SK-N-SH treated with all-trans-retinoic acid at 6 μM for 48 hours (cell line): Measurements from ENCODE around the gene DHPS.

Experiments used
- ATAC-seq: fragments of 200-7000 bp; cut with Tn5 transposase; 3 replicates; pipeline ENCODE4 v1.9.1; 2020; ENCODE audit warnings: mild to moderate bottlenecking, moderate library complexity
- ARNTL ChIP-seq: fragments of 450-650 bp; formaldehyde crosslinking; IDR thresholded peaks from 2 replicates; pipeline ENCODE4 v1.5.0; 2020; ENCODE audit warnings: low read depth, mild to moderate bottlenecking, moderate library complexity, borderline replicate concordance
- BACH2 ChIP-seq: fragments of 250-450 bp; sonication (Bioruptor Pico); IDR thresholded peaks from 2 replicates; pipeline ENCODE4 v1.9.0; 2021; ENCODE audit warnings: mild to moderate bottlenecking, borderline replicate concordance
- CSDC2 ChIP-seq: fragments of 250-450 bp; sonication (Bioruptor Pico); IDR thresholded peaks from 2 replicates; pipeline ENCODE4 v1.5.0; 2020; ENCODE audit warnings: mild to moderate bottlenecking, moderate library complexity
- ESRRG ChIP-seq: fragments of 250-450 bp; sonication (Bioruptor Pico); IDR thresholded peaks from 2 replicates; pipeline ENCODE4 v1.6.1; 2021; ENCODE audit warnings: mild to moderate bottlenecking
- GLIS3 ChIP-seq: fragments of 250-450 bp; sonication (Bioruptor Pico); IDR thresholded peaks from 2 replicates; pipeline ENCODE4 v1.5.0; 2020; ENCODE audit warnings: mild to moderate bottlenecking, moderate library complexity
- ISL1 ChIP-seq: fragments of 250-450 bp; sonication (Bioruptor Pico); IDR thresholded peaks from 2 replicates; pipeline ENCODE4 v2.1.2; 2022; ENCODE audit warnings: mild to moderate bottlenecking, moderate library complexity
- OSR1 ChIP-seq: fragments of 250-450 bp; sonication (Bioruptor Pico); IDR thresholded peaks from 2 replicates; pipeline ENCODE4 v1.8.0; 2022; ENCODE audit warnings: moderate library complexity, mild to moderate bottlenecking, inconsistent platforms
- PPARA ChIP-seq: fragments of 250-450 bp; sonication (Bioruptor Pico); IDR thresholded peaks from 2 replicates; pipeline ENCODE4 v1.5.0; 2020; ENCODE audit warnings: mild to moderate bottlenecking, borderline replicate concordance
- RARB ChIP-seq: fragments of 250-450 bp; sonication (Bioruptor Pico); IDR thresholded peaks from 2 replicates; pipeline ENCODE4 v1.8.0; 2021; ENCODE audit warnings: mild to moderate bottlenecking, moderate library complexity
- SNAI2 ChIP-seq: fragments of 250-450 bp; sonication (Bioruptor Pico); IDR thresholded peaks from 2 replicates; pipeline ENCODE4 v1.5.0; 2020; ENCODE audit warnings: mild to moderate bottlenecking, moderate library complexity
- TCF4 ChIP-seq: fragments of 250-450 bp; sonication (Bioruptor Pico); IDR thresholded peaks from 2 replicates; pipeline ENCODE4 v1.8.0; 2021; ENCODE audit warnings: mild to moderate bottlenecking, moderate library complexity, borderline replicate concordance
- TOX ChIP-seq: fragments of 250-450 bp; sonication (Bioruptor Pico); IDR thresholded peaks from 2 replicates; pipeline ENCODE4 v1.8.0; 2021; ENCODE audit warnings: mild to moderate bottlenecking, moderate library complexity, borderline replicate concordance
- ZC3H10 ChIP-seq: fragments of 250-450 bp; sonication (Bioruptor Pico); IDR thresholded peaks from 2 replicates; pipeline ENCODE4 v1.5.1; 2021; ENCODE audit warnings: mild to moderate bottlenecking, moderate library complexity
- ZFP3 ChIP-seq: fragments of 250-450 bp; sonication (Bioruptor Pico); IDR thresholded peaks from 2 replicates; pipeline ENCODE4 v1.5.0; 2020; ENCODE audit warnings: mild to moderate bottlenecking, moderate library complexity
- ZFP30 ChIP-seq: fragments of 450-650 bp; formaldehyde crosslinking; IDR thresholded peaks from 2 replicates; pipeline ENCODE4 v1.5.0; 2022; ENCODE audit warnings: mild to moderate bottlenecking, moderate library complexity
- ZNF565 ChIP-seq: fragments of 450-650 bp; formaldehyde crosslinking; conservative IDR thresholded peaks from 2 replicates; pipeline ENCODE4 v1.5.0; 2020; ENCODE audit warnings: low read depth, mild to moderate bottlenecking, moderate library complexity
- ZNF70 ChIP-seq: fragments of 450-650 bp; formaldehyde crosslinking; IDR thresholded peaks from 2 replicates; pipeline ENCODE4 v1.5.0; 2020; ENCODE audit warnings: mild to moderate bottlenecking, moderate library complexity
- ZNF8 ChIP-seq: fragments of 450-650 bp; formaldehyde crosslinking; IDR thresholded peaks from 2 replicates; pipeline ENCODE4 v1.5.0; 2020; ENCODE audit warnings: mild to moderate bottlenecking, moderate library complexity
- TF ChIP-seq, protein P1 (sequence below): fragments of 250-450 bp; sonication (Bioruptor Pico); IDR thresholded peaks from 2 replicates; pipeline ENCODE4 v1.8.0; 2021; ENCODE audit warnings: low read depth, mild to moderate bottlenecking, moderate library complexity, borderline replicate concordance
- TF ChIP-seq, protein P2 (sequence below): fragments of 250-450 bp; sonication (Bioruptor Pico); IDR thresholded peaks from 2 replicates; pipeline ENCODE4 v1.8.0; 2020; ENCODE audit warnings: mild to moderate bottlenecking, moderate library complexity, borderline replicate concordance
- TF ChIP-seq, protein P3 (sequence below): fragments of 250-450 bp; sonication (Bioruptor Pico); IDR thresholded peaks from 2 replicates; pipeline ENCODE4 v1.5.1; 2021; ENCODE audit warnings: mild to moderate bottlenecking, moderate library complexity
- TF ChIP-seq, protein P4 (sequence below): fragments of 250-450 bp; sonication (Bioruptor Pico); IDR thresholded peaks from 2 replicates; pipeline ENCODE4 v1.5.0; 2020; ENCODE audit warnings: mild to moderate bottlenecking, moderate library complexity
- TF ChIP-seq, protein P5 (sequence below): fragments of 250-450 bp; sonication (Bioruptor Pico); IDR thresholded peaks from 2 replicates; pipeline ENCODE4 v1.5.1; 2020; ENCODE audit warnings: low read depth, mild to moderate bottlenecking, moderate library complexity

The DHPS gene

DNA sequence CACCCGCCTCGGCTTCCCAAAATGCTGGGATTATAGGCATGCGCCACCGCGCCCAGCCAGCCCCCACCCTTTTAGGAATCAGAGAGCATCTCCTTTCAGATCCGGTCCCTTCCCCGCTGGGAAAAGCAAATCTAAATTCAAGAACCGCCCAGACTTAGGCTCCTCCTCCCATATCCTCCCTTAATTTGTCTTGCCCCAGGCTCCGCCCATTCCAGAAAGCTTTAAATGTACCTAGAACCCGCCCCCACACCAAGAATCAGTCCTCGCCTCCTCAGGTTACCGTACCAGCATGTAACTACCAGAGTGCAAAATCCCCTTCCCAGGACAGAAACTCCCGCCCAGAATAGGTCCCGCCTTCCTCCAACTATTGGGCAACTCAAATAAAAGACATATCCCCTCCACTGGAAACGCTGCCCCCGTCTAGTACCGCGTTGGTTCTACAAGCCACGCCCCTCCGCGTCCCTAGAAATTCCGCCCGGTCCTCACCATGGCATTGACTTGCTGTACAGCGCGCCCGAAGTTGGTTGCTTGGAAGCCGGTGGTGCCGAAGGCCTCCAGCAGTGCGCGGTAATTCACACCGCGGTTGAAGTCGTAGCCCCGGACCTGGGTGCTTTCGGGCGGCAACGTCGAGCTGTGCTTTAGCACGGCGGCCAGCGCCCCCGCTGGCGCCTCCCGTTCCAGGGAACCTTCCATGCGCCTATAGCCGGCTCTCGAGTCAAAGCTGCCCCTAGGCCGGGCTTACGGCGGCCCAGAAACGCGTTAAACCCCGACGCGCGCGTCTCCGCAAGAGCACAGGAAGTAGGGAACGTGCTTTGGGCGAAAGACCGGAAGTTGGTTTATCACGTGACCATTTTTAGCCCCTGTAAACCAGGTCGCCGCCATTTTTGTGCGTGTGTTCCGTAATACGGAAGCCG, at the start of gene DHPS:
TSS of gene DHPS (minus strand) at position 807 of the 914 bp plus-strand sequence. CDS start at position 693, 114 bp downstream.
- peak; percentile 89 for ATAC-seq
- TF ChIP-seq ZC3H10 (no peak), PPARA (CRISPR knock-in tag) (no peak), GLIS3 (CRISPR knock-in tag) (0 out of 2 replicates have a peak, but pooled peaks have one; percentile 73), TCF4 (CRISPR knock-in tag) (no peak), ZNF70 (CRISPR knock-in tag) (0 out of 2 replicates have a peak, but pooled peaks have one; percentile 7), BACH2 (CRISPR knock-in tag) (no peak), RARB (CRISPR knock-in tag) (no peak), ISL1 (CRISPR knock-in tag) (no peak), ZNF565 (no peak), OSR1 (no peak), ESRRG (CRISPR knock-in tag) (no peak), ZFP30 (CRISPR knock-in tag) (no peak), SNAI2 (CRISPR knock-in tag) (no peak), ZNF8 (CRISPR knock-in tag) (peak; percentile 73), TOX (CRISPR knock-in tag) (no peak), ZFP3 (peak; percentile 68; the same call in 1 of the 2 replicates), CSDC2 (CRISPR knock-in tag) (0 out of 2 replicates have a peak, but pooled peaks have one; percentile 76)
- TF ChIP-seq, protein P1, sequence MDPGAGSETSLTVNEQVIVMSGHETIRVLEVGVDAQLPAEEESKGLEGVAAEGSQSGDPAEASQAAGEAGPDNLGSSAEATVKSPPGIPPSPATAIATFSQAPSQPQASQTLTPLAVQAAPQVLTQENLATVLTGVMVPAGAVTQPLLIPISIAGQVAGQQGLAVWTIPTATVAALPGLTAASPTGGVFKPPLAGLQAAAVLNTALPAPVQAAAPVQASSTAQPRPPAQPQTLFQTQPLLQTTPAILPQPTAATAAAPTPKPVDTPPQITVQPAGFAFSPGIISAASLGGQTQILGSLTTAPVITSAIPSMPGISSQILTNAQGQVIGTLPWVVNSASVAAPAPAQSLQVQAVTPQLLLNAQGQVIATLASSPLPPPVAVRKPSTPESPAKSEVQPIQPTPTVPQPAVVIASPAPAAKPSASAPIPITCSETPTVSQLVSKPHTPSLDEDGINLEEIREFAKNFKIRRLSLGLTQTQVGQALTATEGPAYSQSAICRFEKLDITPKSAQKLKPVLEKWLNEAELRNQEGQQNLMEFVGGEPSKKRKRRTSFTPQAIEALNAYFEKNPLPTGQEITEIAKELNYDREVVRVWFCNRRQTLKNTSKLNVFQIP, result 0 out of 2 replicates have a peak, but pooled peaks have one; percentile 35
- TF ChIP-seq, protein P2, sequence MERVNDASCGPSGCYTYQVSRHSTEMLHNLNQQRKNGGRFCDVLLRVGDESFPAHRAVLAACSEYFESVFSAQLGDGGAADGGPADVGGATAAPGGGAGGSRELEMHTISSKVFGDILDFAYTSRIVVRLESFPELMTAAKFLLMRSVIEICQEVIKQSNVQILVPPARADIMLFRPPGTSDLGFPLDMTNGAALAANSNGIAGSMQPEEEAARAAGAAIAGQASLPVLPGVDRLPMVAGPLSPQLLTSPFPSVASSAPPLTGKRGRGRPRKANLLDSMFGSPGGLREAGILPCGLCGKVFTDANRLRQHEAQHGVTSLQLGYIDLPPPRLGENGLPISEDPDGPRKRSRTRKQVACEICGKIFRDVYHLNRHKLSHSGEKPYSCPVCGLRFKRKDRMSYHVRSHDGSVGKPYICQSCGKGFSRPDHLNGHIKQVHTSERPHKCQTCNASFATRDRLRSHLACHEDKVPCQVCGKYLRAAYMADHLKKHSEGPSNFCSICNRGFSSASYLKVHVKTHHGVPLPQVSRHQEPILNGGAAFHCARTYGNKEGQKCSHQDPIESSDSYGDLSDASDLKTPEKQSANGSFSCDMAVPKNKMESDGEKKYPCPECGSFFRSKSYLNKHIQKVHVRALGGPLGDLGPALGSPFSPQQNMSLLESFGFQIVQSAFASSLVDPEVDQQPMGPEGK, result 0 out of 2 replicates have a peak, but pooled peaks have one; percentile 32

DNA sequence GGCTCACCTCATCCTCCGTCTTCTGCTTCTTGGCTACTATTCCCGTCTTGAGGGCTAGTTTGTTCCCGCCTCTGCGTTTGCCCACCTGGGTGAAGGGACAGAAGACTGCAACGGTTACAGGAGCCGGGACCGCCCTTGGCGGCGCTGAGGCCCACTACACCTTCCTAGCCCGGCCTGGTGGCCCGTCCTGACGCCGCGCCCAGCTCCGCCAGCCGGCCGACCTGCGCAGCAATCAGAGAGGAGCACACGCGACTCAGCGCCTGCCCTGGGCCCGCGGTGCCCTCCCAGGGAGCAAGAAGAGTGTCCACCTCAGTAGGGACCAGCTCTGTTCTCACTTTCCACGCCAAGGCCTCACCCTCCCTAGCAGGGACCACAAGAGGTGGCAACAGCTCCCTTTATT, 49.7 kb upstream of the DHPS start:
- no peak for TF ChIP-seq CSDC2 (CRISPR knock-in tag)
- no peak for TF ChIP-seq OSR1
- TF ChIP-seq PPARA (CRISPR knock-in tag), result no peak
- TF ChIP-seq TOX (CRISPR knock-in tag), result no peak
- no peak for TF ChIP-seq RARB (CRISPR knock-in tag)
- TF ChIP-seq, protein P3, sequence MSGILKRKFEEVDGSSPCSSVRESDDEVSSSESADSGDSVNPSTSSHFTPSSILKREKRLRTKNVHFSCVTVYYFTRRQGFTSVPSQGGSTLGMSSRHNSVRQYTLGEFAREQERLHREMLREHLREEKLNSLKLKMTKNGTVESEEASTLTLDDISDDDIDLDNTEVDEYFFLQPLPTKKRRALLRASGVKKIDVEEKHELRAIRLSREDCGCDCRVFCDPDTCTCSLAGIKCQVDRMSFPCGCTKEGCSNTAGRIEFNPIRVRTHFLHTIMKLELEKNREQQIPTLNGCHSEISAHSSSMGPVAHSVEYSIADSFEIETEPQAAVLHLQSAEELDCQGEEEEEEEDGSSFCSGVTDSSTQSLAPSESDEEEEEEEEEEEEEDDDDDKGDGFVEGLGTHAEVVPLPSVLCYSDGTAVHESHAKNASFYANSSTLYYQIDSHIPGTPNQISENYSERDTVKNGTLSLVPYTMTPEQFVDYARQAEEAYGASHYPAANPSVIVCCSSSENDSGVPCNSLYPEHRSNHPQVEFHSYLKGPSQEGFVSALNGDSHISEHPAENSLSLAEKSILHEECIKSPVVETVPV (CRISPR knock-in tag), result no peak
- TF ChIP-seq, protein P4, sequence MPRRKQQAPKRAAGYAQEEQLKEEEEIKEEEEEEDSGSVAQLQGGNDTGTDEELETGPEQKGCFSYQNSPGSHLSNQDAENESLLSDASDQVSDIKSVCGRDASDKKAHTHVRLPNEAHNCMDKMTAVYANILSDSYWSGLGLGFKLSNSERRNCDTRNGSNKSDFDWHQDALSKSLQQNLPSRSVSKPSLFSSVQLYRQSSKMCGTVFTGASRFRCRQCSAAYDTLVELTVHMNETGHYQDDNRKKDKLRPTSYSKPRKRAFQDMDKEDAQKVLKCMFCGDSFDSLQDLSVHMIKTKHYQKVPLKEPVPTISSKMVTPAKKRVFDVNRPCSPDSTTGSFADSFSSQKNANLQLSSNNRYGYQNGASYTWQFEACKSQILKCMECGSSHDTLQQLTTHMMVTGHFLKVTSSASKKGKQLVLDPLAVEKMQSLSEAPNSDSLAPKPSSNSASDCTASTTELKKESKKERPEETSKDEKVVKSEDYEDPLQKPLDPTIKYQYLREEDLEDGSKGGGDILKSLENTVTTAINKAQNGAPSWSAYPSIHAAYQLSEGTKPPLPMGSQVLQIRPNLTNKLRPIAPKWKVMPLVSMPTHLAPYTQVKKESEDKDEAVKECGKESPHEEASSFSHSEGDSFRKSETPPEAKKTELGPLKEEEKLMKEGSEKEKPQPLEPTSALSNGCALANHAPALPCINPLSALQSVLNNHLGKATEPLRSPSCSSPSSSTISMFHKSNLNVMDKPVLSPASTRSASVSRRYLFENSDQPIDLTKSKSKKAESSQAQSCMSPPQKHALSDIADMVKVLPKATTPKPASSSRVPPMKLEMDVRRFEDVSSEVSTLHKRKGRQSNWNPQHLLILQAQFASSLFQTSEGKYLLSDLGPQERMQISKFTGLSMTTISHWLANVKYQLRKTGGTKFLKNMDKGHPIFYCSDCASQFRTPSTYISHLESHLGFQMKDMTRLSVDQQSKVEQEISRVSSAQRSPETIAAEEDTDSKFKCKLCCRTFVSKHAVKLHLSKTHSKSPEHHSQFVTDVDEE (CRISPR knock-in tag), result no peak
- TF ChIP-seq, protein P1, result no peak
- TF ChIP-seq, protein P5, sequence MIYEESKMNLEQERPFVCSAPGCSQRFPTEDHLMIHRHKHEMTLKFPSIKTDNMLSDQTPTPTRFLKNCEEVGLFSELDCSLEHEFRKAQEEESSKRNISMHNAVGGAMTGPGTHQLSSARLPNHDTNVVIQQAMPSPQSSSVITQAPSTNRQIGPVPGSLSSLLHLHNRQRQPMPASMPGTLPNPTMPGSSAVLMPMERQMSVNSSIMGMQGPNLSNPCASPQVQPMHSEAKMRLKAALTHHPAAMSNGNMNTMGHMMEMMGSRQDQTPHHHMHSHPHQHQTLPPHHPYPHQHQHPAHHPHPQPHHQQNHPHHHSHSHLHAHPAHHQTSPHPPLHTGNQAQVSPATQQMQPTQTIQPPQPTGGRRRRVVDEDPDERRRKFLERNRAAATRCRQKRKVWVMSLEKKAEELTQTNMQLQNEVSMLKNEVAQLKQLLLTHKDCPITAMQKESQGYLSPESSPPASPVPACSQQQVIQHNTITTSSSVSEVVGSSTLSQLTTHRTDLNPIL (CRISPR knock-in tag), result no peak
- no peak for TF ChIP-seq TCF4 (CRISPR knock-in tag)
- no peak for TF ChIP-seq ESRRG (CRISPR knock-in tag)
- TF ChIP-seq ZC3H10, result no peak
- TF ChIP-seq SNAI2 (CRISPR knock-in tag), result no peak
- TF ChIP-seq BACH2 (CRISPR knock-in tag), result no peak
- TF ChIP-seq ARNTL (CRISPR knock-in tag), result no peak
- TF ChIP-seq ZNF8 (CRISPR knock-in tag), result no peak
- no peak for TF ChIP-seq ZNF70 (CRISPR knock-in tag)
- no peak for TF ChIP-seq GLIS3 (CRISPR knock-in tag)
- TF ChIP-seq ZNF565, result no peak
- ATAC-seq, result no peak
